PC-9 (cell line): ENCODE data around the gene ASCC1. TPM values are rescaled to one million over a fixed set of nuclear protein-coding genes. Genes with fewer than 3 reads are reported as not detected.

Experiments used
- Bru-seq: library from RNA; stranded (reverse); fragments of 400-500 nt; gene quantifications from one replicate; lab custom pipeline; 2021; lab: Mats Ljungman, UMichigan
- BruChase-seq, 2 experiments: library from RNA; stranded (reverse); fragments of 400-500 nt; gene quantifications; one replicate each; lab custom pipeline; 2021; lab: Mats Ljungman, UMichigan
- BruUV-seq: library from RNA; stranded (reverse); fragments of 400-500 nt; replicated peaks from 2 replicates; lab custom pipeline; 2021; lab: Mats Ljungman, UMichigan
- CTCF ChIA-PET: fragments of 300-600 bp; sonication (Branson Sonifier 250); formaldehyde crosslinking; loops from one replicate; lab custom pipeline; 2022; ENCODE audit warnings: antibody characterized with exemption; lab: Charles Lee
- POLR2A ChIA-PET: fragments of 300-600 bp; sonication (Branson Sonifier 250); formaldehyde crosslinking; loops from one replicate; lab custom pipeline; 2022; ENCODE audit warnings: antibody characterized with exemption; ENCODE audit not compliant: unreplicated experiment; lab: Charles Lee
- DNase-seq, 2 experiments: peaks; one replicate each; pipeline versions ENCODE4 v3.0.0 to v3.0.0-alpha.2; 2015 to 2022; ENCODE audit warnings: mixed read lengths in 1 of 2
- H2AFZ ChIP-seq: fragments of 200-600 bp; sonication (generic); 2 replicates; pipeline ENCODE4 v1.8.1; 2017; ENCODE audit warnings: antibody characterized with exemption
- H3F3A ChIP-seq: fragments of 200-600 bp; sonication (generic); 2 replicates; pipeline ENCODE4 v1.8.1; 2017; ENCODE audit warnings: antibody characterized with exemption, mild to moderate bottlenecking, low read depth; ENCODE audit not compliant: insufficient read depth
- H3K27ac ChIP-seq: fragments of 200-600 bp; sonication (generic); 2 replicates; pipeline ENCODE4 v1.6.1; 2016; ENCODE audit warnings: mixed run types
- H3K27me3 ChIP-seq: fragments of 200-600 bp; sonication (generic); 2 replicates; pipeline ENCODE4 v1.6.1; 2016; ENCODE audit warnings: low read depth, mixed run types; ENCODE audit not compliant: insufficient read depth
- H3K36me3 ChIP-seq: fragments of 200-600 bp; sonication (generic); 2 replicates; pipeline ENCODE4 v1.6.1; 2016; ENCODE audit warnings: low read depth, mixed run types
- H3K4me1 ChIP-seq: fragments of 200-600 bp; sonication (generic); replicated peaks from 2 replicates; pipeline ENCODE4 v1.6.1; 2016; ENCODE audit warnings: mixed run types; ENCODE audit not compliant: insufficient read depth
- H3K4me2 ChIP-seq: fragments of 200-600 bp; sonication (generic); 2 replicates; pipeline ENCODE4 v1.6.1; 2017; ENCODE audit warnings: mixed run types
- H3K4me3 ChIP-seq: fragments of 200-600 bp; sonication (generic); 2 replicates; pipeline ENCODE4 v1.6.1; 2016; ENCODE audit warnings: mixed run types
- H3K79me2 ChIP-seq: fragments of 200-600 bp; sonication (generic); 2 replicates; pipeline ENCODE4 v1.6.1; 2017; ENCODE audit warnings: low read depth, mixed run types
- H3K9me2 ChIP-seq: fragments of 200-600 bp; sonication (generic); 2 replicates; pipeline ENCODE4 v1.8.1; 2017; ENCODE audit warnings: mild to moderate bottlenecking; ENCODE audit not compliant: insufficient read depth
- H3K9me3 ChIP-seq: fragments of 200-600 bp; sonication (generic); 2 replicates; pipeline ENCODE4 v1.8.1; 2016; ENCODE audit warnings: low read depth; ENCODE audit not compliant: insufficient read depth
- H4K20me1 ChIP-seq: fragments of 200-600 bp; sonication (generic); 2 replicates; pipeline ENCODE4 v1.8.1; 2017; ENCODE audit not compliant: insufficient read depth
- CTCF ChIP-seq: fragments of 200-600 bp; sonication (generic); conservative IDR thresholded peaks from 2 replicates; pipeline ENCODE4 v1.6.1; 2017; ENCODE audit warnings: mixed run types, antibody characterized with exemption, mild to moderate bottlenecking, moderate library complexity
- EZH2 ChIP-seq: fragments of 200-600 bp; sonication (generic); IDR thresholded peaks from 2 replicates; pipeline ENCODE4 v1.8.0; 2017; ENCODE audit warnings: antibody characterized with exemption, low read depth
- intact Hi-C: fragments of 100-400 bp; cut with micrococcal nuclease; formaldehyde crosslinking; loops from one replicate; pipeline ENCODE4 v1.10.0; 2022; ENCODE audit not compliant: unreplicated experiment
- long read RNA-seq: library from polyadenylated mRNA; stranded (forward); transcript quantifications from one replicate; pipeline ENCODE4 v2.0.0, GENCODE V29; 2022
- total RNA-seq: library from RNA; stranded (reverse); gene quantifications from 2 replicates; pipeline ENCODE4 v1.2.3, GENCODE V29; 2021

The ASCC1 gene
- total RNA-seq (108 and 129 TPM in 2 replicates), Bru-seq, nascent RNA (percentile 92 among the genes with signal in this experiment), BruChase-seq, experiment 1, labeled RNA remaining after a 2-hour chase (percentile 82 among the genes with signal in this experiment), BruChase-seq, experiment 2, labeled RNA remaining after a 6-hour chase (percentile 82 among the genes with signal in this experiment)
- long read RNA-seq, transcript ASCC1-202 (10 exons, 2,002 nt) = major isoform, 49 of 155 reads
- long read RNA-seq, partial matches to known transcripts = 14 of 155 reads
- long read RNA-seq, other reads (novel, unspliced or antisense) = 88 of 155 reads

DNA sequence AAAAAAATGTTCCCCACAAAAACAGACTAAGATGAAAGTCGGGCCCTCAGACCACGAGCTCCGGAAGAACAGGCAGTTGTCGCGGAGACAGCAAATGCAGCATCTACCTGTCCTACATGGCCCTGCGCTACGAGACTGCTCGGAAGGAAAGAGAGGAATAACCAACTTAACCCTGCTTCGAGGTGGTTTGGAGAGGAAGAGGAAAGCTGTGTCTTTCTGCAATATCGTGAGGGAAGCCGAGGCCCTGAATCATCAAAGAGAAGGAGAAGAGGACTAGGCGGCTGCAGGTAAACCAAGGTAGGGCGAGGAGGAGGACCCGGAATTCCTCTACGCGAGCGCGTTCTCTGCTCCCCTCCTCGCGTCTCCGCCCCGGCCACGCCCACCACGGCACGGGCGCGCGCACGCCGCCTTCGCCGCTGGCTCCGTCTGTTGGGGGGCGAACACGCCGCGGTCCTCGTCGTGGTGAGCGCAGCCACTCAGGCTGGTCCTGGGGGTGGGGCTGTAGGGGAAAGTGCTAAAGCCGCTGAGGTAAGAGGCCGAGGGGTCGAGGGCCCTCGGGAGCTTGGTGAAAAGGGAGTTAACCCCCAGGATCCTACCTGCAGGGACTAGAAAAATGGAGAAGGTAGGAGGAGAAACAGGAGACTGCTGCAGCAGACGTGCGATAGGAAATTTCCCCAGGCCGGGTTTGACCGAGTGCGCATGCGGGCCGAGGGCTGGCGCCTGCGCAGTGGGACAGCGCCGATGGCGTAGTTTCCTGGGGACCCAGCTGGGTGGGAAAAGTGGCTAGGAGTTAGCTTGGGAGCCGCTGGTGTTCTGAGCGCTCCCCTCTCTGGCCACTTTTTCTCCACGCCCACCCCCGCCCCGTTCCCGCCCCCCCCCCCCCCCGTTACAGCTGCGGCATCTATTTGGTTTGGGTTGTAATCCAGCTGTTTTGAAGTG, at the start of gene ASCC1, which contains the start of gene ANAPC16:
TSS of gene ASCC1 (minus strand) at position 666 of the 939 bp plus-strand sequence. CDS start 2,978 bp downstream, outside the sequence.
TSS of gene ANAPC16 (plus strand) at position 402 of the 939 bp plus-strand sequence. CDS start 7,903 bp downstream, outside the sequence.
- no peaks in the 10 kb centered on the region for H3K9me2 ChIP-seq

DNA sequence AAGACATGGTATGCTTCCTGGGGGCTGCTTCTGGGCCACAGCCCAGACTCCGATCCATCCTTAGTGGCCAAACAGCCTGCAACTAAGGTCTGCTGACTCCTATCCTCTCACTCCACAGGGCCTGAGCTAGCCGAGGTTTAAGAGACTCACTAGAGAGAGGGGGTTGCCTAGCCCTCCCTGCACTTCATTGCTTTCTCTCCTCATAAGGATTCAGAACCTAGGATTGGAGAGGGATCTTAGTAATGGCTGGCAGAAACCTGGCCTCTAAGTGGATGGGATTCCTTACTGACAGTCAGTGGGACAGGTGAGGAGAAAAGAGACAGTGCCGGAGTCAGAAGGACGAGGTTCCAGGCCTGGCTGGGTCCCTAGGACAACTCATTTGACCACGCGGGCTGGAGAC, 49.4 kb upstream of the ASCC1 start:
- H3K27me3 ChIP-seq = no peaks in the 10 kb centered on the region
- DNase-seq = no peak
- H2AFZ ChIP-seq = no peak overlapping the region
- TF ChIP-seq EZH2 (no peak), CTCF (no peak)
- CTCF ChIA-PET = interaction anchor here (0.6 kb wide), 1 partner anchor 22 kb away, joined by 3 read pairs; no protein-coding TSS in a partner anchor
- H3K27ac ChIP-seq = no peak overlapping the region; the same call in 1 of the 2 replicates
- no peaks in the 10 kb centered on the region for H4K20me1 ChIP-seq
- no TSS peak for BruUV-seq
- H3F3A ChIP-seq = peaks cover 56% of the 10 kb centered on the region
- no peak overlapping the region for H3K4me3 ChIP-seq
- POLR2A ChIA-PET = no interaction called here
- intact Hi-C loops = no loop called here
- no peaks in the 10 kb centered on the region for H3K79me2 ChIP-seq
- no peaks in the 10 kb centered on the region for H3K36me3 ChIP-seq
- H3K9me2 ChIP-seq = no peaks in the 10 kb centered on the region
- no peak overlapping the region for H3K4me2 ChIP-seq
- peaks cover 62% of the 10 kb centered on the region for H3K4me1 ChIP-seq
- H3K9me3 ChIP-seq = no peaks in the 10 kb centered on the region

More for the DNA sequence above, at the start of gene ASCC1, which contains the start of gene ANAPC16:
- Histone ChIP-seq H4K20me1 (no peaks in the 10 kb centered on the region), H3K79me2 (peaks cover 68% of the 10 kb centered on the region), H3K9me3 (no peaks in the 10 kb centered on the region), H3K36me3 (peaks cover 41% of the 10 kb centered on the region), H3K4me1 (peaks cover 45% of the 10 kb centered on the region), H3K4me3 (peak within 1 kb of the TSS; percentile 80), H3K27me3 (no peaks in the 10 kb centered on the region), H2AFZ (peak within 1 kb of the TSS; percentile 84), H3K27ac (peak within 1 kb of the TSS; percentile 90), H3K4me2 (peak within 1 kb of the TSS; percentile 93), H3F3A (peaks cover 44% of the 10 kb centered on the region)
- TSS peak; percentile 63 for BruUV-seq
- intact Hi-C loops = loop anchor here (1.0 to 5.0 kb wide), 4 partner anchors 45 to 244 kb away; partner anchors contain the start of gene DDIT4
- no peak for TF ChIP-seq EZH2
- no peak for TF ChIP-seq CTCF
- POLR2A ChIA-PET = interaction anchor here (0.5 to 1.0 kb wide), 13 partner anchors 39 to 241 kb away, joined by 3 to 15 read pairs (median 5); partner anchors contain the start of gene DDIT4
- peak; percentile 88 to 98 for DNase-seq
- CTCF ChIA-PET = interaction anchor here (0.6 to 1.2 kb wide), 2 partner anchors 32 to 88 kb away, joined by 3 to 4 read pairs; no protein-coding TSS in a partner anchor

- H3K27ac ChIP-seq = peak overlapping the region; percentile 97
- H4K20me1 ChIP-seq = no peaks in the 10 kb centered on the region
- H2AFZ ChIP-seq = no peak overlapping the region
- no peak overlapping the region for H3K4me3 ChIP-seq
- intact Hi-C loops = no loop called here
- ChIA-PET CTCF (no interaction called here), POLR2A (interaction anchor here (0.7 kb wide), 1 partner anchor 8 kb away, joined by 4 read pairs; no protein-coding TSS in a partner anchor)
- no peak for TF ChIP-seq CTCF
- no peak for TF ChIP-seq EZH2
- no peaks in the 10 kb centered on the region for H3K9me2 ChIP-seq
- TSS peak; percentile 28 for BruUV-seq
- peak overlapping the region; percentile 94 for H3K4me2 ChIP-seq
- H3F3A ChIP-seq = peaks cover 62% of the 10 kb centered on the region
- no peaks in the 10 kb centered on the region for H3K36me3 ChIP-seq
- H3K4me1 ChIP-seq = peaks cover 66% of the 10 kb centered on the region
- no peaks in the 10 kb centered on the region for H3K9me3 ChIP-seq
- H3K27me3 ChIP-seq = no peaks in the 10 kb centered on the region
- no peak for DNase-seq
- H3K79me2 ChIP-seq = no peaks in the 10 kb centered on the region
Measured at GRCh38 chr10:72264536-72264935, 48.5 kb upstream of the ASCC1 start.
